UCSD-AML1 (cell line): ENCODE results near the gene WDR87.
"Not testable (repeated sequence)": the region's sequence is repeated elsewhere in the genome, so short reads cannot be mapped to it uniquely, and the experiment has no call there.

Source experiments
- DNase-seq: peaks from one replicate; lab custom pipeline; 2025; ENCODE audit not compliant: unreplicated experiment; lab: John Stamatoyannopoulos, UW

WDR87 gene

DNA sequence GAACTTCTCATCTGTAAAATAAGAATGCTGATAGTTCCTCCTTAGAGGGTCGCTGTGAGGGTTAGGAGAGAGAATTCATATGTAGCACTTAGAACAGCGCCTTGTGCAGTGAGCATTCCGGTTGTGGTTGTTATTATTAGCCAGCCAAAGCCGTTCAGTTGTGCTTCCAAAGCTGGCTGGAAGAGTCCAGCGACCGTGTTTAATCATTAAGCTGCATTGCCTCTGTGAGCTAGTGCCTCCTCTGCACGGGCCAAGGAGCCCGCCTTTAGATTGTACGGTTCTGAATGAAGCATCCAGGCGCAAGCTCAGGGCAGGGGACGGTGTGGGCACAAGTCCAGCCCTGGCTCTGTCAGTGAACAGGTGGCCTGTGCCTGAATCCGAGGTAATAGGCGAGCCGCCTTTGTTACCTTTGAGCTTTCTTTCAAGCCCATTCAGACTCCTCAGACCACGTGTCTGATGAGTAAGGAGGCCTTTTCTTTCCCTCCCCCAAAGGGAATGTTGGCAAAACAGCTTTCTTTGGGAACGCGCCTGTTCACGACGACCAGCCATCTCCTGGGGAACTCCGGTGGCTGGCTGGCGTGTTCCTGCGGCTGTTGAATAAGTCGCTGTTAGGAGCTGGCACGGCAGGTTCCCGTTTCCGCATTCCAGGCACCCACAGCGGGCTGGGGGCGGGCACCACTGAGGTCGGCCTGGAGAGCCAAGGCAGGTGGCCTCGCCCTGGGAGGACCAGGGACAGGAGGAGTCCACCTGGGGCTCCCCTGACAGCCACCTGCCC is 25.7 kb upstream of the WDR87 start:
- peak; percentile 64 for DNase-seq

DNA sequence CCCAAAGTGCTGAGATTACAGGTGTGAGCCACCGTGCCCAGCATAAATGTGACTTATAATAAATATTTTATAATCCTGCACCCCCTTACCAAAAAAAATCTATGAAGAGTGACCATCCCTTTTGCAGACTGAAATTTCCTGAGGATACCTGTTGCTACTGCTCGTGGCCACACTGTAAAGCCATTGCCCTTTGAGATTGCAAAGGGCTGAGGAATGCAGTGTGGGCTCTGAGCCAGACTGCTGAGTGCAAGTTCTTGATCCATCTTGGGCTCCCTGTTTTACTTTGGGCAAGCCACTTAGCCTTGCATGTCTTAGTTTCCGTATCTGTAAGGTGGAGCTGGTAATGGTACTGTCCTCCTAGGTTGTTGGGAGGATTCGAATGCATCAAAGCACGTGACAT is 24.0 kb upstream of the WDR87 start:
- DNase-seq = no peak

DNA sequence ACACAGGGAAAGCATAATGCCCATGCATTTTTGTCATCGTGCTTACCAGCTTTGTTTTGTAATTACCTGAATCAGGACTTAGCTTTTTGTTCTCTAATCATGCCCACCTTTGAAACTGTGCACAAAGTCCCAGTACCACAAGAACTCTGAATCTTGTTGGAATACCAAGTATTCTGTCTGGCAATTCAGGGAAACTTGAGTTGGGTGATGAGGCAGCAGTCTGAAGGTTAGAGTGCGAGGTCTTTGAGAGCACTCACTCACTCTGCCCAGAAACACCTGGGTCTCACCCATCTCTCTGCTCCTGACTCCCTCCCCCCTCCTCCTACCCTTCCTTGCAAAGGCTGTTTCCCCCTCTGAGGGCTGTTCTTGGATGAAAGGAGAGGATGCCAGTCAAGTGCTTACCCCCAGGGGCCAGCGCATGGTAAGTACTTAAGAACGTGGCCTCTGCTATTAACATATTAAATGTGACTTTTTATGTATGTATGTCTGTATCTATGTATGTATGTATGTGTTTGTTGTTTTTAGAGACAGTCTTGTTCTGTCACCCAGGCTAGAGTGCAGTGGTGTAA is 23.0 kb upstream of the WDR87 start:
- no peak for DNase-seq

DNA sequence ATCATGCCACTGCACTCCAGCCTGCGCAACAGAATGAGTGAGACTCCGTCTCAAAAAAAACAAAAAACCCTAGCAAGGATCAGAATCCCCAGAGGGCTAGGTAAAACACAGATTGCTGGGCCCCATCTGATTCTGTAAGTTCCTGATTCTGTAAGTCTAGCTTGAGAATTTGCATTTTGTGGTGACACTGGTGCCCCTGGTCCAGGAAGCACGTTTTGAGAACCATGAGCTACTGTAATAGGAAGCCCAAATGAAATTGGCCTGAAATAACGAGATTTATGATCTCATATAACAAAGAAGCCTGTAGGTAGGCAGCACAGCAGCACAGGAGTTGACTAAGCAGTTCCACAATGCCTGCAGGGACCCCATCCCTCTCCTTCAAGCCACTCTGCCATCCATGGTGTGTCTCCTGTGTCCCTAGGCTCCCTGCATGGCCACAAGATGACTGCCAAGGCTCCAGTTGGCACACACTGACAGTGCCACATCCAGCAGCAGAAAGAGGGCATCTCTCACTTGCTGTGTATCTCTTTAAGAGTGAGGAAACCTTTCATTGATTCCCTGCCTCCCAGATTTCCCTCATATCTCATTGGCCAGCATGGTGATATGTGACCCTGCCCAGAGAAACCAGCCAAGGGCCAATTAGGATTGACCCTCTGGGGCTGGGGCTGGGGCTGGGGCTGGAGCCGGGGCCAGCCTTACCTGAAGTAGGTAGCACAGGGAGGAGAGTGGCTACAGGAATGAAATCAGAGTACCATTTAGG is 22.3 kb upstream of the WDR87 start:
- DNase-seq = no peak

DNA sequence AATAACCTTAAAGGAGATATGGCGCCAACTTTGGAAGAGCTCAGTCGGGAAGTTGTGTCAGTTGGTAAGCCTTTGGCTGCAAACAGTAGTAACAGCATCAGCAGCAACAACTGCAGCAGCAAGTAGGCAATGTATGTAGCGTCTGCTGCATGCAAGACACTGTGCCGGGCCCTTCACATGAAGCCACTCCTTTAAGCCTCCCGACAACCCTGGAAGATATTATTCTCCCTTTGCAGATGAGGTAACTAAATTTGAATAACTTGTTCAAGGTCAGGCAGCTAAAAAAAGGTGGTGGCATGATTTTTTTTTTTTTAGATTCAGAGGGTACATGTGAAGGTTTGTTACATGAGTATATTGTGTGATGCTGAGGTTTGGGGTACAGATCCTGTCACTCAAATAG is 20.3 kb upstream of the WDR87 start:
- DNase-seq = no peak

DNA sequence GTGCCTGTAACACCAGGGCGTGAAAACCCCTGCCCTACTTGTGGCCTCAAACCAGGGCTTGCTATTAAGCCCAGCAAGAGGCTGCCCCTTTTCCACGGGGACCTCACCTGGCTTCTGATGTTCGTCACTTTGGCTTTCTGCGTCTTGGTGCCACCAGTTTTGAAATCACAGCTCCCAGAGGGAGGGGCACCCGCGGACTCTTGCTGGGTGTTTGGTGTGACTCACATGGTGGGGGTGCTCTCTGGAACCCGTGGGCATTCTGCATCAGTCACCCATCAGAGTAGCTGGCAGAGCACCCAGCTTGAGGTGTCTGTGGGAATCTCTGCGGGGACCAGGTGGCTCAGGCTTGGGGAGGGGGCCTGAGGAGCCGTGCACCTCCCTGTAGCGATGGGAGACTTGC is 19.9 kb upstream of the WDR87 start:
- DNase-seq = no peak

DNA sequence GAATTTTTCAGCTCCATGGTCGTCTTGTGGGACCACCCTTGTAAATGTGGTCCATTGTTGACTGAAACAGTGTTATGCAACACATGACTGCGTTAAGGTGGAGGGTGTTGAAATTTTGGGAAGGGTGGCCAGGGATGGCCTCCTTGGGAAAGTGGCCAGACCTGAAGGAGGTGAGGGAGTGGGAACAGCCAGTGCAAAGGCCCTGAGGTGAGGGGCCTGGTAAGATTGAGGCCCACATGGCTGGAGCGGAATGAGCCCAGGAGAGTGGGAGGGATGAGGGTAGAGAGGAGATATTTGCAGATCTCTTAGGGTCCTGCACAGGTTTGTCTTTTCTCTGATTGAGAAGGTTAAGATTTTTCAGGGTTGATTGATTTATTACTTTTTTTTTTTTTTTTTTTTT is 18.8 kb upstream of the WDR87 start:
- DNase-seq = no peak

DNA sequence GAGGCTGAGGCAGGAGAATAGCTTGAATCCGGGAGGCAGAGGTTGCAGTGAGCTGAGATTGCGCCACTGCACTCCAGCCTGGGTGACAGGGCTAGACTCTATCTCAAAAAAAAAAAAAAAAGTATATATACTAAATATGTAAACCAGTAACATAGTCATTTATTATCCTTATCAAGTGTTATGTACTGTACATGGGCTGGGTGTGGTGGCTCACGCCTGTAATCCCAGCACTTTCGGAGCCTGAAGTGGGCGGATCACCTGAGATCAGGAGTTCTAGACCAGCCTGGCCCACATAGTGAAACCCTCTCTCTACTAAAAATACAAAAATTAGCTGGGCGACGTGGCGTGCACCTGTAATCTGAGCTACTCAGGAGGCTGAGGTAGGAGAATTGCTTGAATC is 18.2 kb upstream of the WDR87 start:
- DNase-seq = not testable (repeated sequence)

DNA sequence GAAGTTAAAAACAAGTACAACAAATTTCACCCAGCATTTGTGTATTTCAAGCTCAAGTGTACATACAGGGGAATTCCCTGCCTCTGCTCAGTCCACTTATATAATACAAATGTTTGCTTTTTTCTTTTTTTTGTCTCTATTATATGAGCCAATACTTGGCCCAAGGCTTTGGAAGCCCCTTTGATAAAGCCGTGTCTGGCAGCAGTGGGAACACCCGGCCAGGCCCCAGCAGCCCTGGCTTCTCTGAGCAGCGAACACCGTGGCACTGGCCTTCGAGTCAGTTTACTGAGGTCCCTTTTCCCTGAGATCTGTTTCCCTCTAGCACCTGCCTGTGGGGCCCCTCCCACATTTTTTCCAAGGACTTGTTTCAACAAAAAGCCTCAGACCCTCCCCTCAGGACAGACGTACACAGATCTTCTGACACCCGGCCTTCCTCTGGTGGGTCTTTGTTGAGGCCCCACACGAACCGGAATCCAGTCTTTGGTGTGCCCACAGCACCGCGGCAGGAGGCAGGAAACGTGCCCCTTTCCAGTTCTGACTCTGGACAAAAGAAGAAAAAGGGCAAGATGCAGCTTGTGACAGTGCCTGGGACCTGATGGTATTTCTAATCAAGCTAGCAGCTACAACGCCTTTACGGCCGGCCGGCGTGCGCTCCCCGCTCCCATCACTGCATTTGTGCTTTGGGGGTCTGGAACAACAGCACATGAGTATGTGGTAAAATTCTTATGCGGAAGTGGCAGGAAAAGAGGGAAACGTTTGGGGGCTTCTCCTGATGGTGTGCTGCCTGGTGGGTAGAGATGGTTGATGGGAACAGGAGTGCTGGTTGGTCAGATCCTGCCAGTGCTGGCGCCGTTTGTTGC is 14.4 kb upstream of the WDR87 start:
- DNase-seq = peak; percentile 32

DNA sequence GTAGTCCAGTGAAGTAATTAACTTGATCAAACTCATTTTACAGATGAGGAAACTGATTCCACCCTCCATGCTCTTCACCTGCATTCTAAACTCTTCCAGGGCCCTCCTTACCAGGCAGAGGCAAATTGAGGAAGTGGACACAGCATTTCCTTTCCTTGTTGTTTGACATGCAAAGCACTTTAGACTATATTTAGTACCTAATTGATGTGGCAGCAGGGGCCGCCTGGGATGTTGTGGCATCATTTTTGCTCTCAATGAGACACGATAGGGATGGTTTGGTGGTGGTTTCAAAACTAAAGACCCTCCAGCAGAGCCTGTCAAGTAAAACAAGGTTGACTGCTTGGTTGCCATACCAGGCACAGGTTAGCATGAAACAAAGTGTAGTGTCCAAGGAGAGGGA is 8.5 kb upstream of the WDR87 start:
- peak; percentile 32 for DNase-seq

DNA sequence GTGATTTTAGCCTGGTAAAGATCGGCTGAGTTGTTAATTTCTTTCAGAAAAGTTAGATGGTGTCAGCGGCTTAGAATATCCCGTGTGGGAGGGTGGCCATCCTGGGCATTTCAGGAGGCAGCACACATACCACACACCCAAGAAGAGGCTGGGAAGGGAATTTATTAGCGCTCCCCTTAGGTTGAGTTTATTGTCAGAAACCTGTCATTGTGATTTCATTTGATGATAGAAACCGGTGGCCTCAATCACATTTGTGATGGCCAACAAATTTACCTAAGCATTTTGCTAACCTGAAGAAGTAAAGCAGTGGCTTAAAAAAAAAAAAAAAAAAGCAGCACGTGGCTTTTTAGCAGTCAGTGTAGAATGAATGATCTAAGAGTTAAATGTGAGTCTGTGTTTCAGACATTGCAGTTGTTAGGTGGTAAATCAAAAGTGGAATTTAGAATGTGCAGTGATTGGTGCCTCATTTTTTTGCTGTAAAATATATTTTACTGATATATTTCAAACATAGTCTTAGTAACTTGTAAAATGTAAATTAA is 3.3 kb upstream of the WDR87 start:
- no peak for DNase-seq

DNA sequence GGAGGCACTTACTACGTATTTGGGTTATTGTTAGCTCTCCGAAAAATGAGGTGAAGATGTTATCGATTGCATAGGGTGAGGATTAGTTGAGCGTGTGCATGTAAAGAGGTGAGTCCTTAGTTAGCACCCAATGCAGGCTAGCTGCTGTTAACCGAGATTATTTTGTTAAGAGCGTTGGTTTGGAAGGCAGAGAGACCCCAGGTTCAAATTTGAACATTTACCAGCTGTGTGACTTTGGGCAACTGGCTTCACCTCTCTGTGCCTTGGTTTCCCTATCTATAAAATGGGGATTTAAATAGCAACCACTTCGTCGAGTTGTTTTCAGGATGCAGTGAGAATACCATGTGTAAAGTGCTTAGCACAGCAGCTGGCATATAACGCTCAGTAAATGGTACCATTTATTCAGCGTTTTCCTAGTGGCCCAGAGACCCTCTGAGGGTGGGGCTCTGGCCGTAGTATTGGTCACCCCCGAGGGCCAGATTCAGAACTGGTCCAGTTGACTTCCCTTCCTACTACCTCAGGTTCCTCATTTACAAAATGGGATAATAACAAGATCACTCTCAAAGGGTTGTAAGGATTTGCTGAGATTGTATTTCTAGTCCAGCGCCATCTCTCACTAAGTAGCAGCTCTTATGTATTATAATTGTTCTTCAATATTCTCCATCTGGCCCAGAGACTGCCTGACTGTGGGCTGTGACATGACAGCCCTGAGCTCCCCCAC is 1.5 kb upstream of the WDR87 start:
- no peak for DNase-seq

DNA sequence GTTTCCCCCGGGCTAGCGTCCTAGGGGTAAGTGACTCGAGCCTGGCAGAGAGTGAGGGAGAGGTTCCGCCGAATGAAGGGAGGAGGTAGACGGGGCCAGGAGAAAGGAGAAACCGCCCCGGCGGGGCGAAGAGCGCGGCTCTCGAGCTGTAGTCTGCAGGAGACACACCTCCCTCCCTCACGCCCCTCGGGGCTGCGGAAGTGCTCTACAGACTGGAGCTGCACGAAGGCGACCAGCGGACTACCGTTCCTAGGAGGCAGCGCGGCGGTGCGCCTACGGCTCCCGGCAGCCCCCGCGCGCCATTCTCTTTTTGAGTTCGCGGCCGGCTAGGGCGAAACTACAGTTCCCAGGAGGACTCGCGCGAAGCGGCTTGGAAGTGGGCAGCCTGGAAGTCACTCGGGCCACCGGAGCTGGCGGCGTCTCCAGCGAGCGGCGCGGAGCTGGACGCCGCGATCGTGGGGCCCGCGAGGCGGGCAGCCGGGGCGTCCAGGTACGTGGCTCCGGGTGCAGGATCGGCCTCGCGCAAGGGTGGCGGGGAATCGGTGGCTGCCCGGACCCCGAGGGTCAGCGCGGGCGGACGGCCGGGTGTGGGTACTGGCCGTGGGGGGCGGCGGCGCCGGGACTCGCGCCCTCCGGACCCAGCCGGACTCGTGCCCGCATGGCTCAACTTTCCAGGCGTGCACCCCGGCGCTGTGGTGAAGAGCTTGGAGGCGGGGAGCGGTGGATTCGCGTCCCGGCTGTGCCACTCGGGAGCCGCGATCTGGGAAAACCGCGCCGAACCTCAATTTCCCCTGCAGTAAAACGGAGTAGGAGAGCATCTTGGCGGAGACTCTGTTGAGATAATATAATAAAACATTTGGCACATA is 708 bp upstream of the WDR87 start, which contains the start of gene SIPA1L3:
Gene SIPA1L3, plus strand, starts transcription at position 340 of the 866 bp plus-strand sequence. CDS start 174,358 bp downstream, outside the sequence.
- peak; percentile 96 for DNase-seq

DNA sequence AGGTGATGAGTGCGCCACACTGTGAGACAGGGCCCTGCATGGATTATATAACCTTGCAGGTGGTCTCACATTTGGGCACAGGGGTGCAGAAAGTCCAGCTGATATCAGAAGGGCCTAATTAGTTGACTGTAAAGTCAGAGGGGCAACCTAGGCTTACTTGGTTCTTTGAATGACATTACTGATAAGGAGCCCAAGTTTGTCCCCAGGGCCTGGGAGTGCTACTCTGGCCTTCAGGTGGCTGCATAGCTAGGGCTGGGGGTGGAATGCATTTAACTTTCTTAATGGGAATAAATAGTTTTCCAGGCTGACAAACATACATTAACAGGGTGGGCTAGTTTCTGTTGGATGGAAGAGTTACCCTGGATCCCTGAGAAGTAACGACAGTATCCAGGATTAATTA is 3.3 kb downstream of the WDR87 start:
- DNase-seq = no peak

DNA sequence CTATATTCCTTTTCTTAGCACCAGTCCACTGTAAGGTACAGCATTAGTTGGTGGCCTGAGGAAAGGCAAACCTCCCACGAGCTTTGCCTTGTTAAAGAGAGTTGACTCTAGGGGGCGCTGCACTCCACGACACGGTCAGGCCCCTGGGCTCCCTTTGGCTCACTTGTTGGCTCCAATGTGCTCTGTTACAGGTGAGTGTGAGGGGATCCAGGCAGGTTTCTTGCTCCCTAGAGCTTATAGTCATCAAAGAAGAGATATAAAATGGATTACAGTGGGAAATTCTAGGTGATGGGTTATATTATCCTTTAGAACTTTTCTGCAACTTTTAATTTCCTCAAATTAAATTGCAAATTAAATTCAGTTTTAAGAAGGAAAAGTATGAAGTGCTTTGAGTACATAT is 3.7 kb downstream of the WDR87 start:
- peak; percentile 74 for DNase-seq

DNA sequence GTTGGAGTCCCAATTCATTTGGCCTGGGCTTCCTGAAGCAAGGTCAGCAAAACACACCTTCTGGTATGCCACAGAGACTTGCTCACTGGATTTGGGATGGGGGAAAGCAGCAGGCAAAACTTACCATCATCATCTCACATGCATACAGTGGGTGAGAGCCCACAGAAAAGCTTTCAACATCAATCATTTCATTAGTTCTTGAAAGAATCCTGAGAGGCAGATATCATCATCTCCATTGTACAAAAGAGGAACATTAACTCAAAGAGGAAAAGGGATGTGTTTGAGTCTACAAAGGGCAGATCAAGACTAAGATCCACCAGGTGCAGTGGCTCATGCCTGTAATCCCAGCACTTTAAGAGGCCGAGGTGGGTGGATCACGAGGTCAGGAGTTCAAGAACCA is 6.4 kb downstream of the WDR87 start:
- DNase-seq = no peak

DNA sequence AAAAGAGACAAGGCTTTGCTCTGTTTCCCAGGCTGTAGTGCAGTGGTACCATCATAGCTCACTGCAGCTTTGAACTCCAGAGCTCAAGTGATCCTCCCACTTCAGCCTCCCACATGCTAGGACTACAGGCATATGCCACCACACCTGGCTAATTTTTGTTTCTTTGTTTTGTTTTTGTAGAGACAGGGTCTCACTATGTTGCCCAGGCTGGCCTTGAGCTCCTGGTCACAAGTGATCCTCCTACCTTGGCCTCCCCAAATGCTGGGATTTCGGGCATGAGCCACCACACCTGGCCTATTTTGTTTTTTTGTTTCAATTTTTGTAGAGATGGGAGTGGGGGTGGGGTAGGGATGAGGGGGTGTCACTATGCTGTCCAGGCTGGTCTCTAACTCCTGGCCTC is 6.9 kb downstream of the WDR87 start:
- no peak for DNase-seq

DNA sequence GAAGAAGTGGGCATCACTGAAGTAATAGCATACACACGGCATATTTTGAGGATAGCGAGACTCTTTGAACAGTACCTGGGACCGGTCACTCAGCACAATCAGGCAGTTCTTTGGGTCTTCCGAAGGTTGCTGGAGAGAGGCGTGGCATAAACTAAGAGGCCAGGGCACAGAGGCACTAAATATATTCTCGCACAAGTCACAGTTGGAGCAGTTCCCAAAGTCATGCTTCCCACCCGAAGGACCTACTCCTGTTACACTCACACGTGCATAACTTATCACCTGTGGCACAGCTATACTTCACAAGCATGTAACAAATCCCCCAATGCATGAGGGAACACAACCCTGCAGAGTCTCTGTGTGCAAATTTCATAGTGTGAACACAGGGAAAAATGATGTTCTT is 10.2 kb downstream of the WDR87 start:
- no peak for DNase-seq

DNA sequence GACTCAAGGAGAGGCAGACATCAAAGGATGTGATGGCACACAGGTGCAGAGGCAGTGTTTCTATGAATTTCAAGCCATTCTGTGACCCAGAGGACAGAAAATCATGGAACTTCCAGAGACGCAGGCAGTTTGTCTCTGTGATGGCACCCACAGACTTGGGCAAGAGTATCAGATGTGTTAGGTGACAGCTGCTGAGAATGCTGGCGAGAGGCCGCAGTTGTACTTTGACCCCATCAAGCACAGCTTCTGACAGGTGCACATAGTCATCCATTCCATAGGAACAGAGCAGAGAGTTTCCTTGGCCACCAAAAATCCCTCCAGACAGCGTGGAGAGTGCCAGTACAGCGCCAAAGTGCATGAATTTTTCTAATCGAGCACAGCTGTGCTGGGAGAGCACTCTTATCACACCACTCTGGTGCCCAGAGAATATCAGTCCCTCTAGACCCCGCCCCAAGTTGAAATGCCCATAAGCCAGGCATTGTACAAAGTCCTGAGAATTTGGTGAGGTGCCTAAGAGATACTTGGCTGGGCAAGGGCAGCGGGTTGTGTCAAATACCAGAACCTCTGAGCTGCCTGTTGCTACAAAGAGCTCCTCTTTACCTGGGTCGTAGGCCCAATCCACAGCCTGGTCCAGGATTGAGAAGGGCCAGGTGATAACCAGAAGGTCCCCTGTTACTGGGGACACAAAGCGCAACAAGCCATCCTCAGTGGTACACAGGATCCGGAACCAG is 12.4 kb downstream of the WDR87 start:
- no peak for DNase-seq
